ENCODE measurements around the gene ASF1B.
A peak's percentile ranks its signal among the peaks of the same experiment; 100 is the strongest.

Gene ASF1B

GRCh38 chr19:14127176-14127575, 9.2 kb downstream of the ASF1B start:
- no peak for DNase-seq (ENCODE audit: low read depth, low spot score)
- Histone ChIP-seq H3K36me3 (ENCODE audit: insufficient read depth, insufficient read length, low read length) (peaks cover 53% of the 10 kb centered on the region), H3K4me3 (ENCODE audit: insufficient read length, low read depth) (no peak overlapping the region), H3K27me3 (ENCODE audit: insufficient read depth, insufficient read length) (no peaks in the 10 kb centered on the region), H3K9ac (ENCODE audit: insufficient read length, low read depth) (no peak overlapping the region), H3K9me3 (ENCODE audit: insufficient read depth, low read length) (no peaks in the 10 kb centered on the region), H3K4me1 (ENCODE audit: insufficient read depth, insufficient read length) (no peaks in the 10 kb centered on the region)
- TF ChIP-seq SUZ12 (IDR thresholded peaks at IDR 0.05; ENCODE audit: extremely low read depth, insufficient read depth, insufficient read length): no peak
- TF ChIP-seq YY1 (IDR thresholded peaks at IDR 0.05; ENCODE audit: insufficient read depth, insufficient read length): no peak
- TF ChIP-seq ZNF274 (IDR thresholded peaks at IDR 0.05; ENCODE audit: low read depth, low read length): no peak

DNA sequence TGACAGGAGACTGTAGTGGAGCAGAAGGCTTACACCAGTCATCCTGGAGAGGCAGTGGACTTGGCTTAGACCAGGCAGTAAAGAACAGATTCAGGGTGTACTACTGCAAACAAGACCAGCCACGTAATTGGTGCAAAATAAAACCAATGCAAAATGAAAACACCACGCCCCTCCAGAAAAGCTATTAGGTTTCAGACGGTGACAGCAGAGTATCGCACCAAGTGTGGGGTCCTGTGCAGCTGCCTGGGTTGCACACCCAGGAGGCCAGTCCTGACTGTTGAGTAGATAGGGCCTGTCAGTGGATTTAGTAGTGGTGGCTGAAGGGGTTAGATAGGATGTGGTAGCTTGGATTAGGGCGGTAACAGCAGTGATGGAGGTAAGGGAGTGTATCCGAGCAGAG, 13.5 kb downstream of the ASF1B start:
- H3K9ac ChIP-seq (ENCODE audit: insufficient read length, low read depth): no peak overlapping the region
- no peak overlapping the region for H3K4me3 ChIP-seq (ENCODE audit: insufficient read length, low read depth)
- TF ChIP-seq ZNF274 (IDR thresholded peaks at IDR 0.05; ENCODE audit: low read depth, low read length) (no peak), SUZ12 (IDR thresholded peaks at IDR 0.05; ENCODE audit: extremely low read depth, insufficient read depth, insufficient read length) (no peak), YY1 (IDR thresholded peaks at IDR 0.05; ENCODE audit: insufficient read depth, insufficient read length) (no peak)
- peaks cover 55% of the 10 kb centered on the region for H3K36me3 ChIP-seq (ENCODE audit: insufficient read depth, insufficient read length, low read length)
- H3K27me3 ChIP-seq (ENCODE audit: insufficient read depth, insufficient read length): no peaks in the 10 kb centered on the region
- H3K4me1 ChIP-seq (ENCODE audit: insufficient read depth, insufficient read length): no peaks in the 10 kb centered on the region
- H3K9me3 ChIP-seq (ENCODE audit: insufficient read depth, low read length): no peaks in the 10 kb centered on the region
- no peak for DNase-seq (ENCODE audit: low read depth, low spot score)

GRCh38 chr19:14120497-14120780, 15.9 kb downstream of the ASF1B start:
- DNase-seq (ENCODE audit: low read depth, low spot score): no peak
- TF ChIP-seq SUZ12 (IDR thresholded peaks at IDR 0.05; ENCODE audit: extremely low read depth, insufficient read depth, insufficient read length) (no peak), ZNF274 (IDR thresholded peaks at IDR 0.05; ENCODE audit: low read depth, low read length) (no peak), YY1 (IDR thresholded peaks at IDR 0.05; ENCODE audit: insufficient read depth, insufficient read length) (no peak)
- peaks cover 5% of the 10 kb centered on the region for H3K4me1 ChIP-seq (ENCODE audit: insufficient read depth, insufficient read length)
- no peak overlapping the region for H3K4me3 ChIP-seq (ENCODE audit: insufficient read length, low read depth)
- H3K9ac ChIP-seq (ENCODE audit: insufficient read length, low read depth): no peak overlapping the region
- peaks cover 44% of the 10 kb centered on the region for H3K36me3 ChIP-seq (ENCODE audit: insufficient read depth, insufficient read length, low read length)
- H3K9me3 ChIP-seq (ENCODE audit: insufficient read depth, low read length): no peaks in the 10 kb centered on the region
- no peaks in the 10 kb centered on the region for H3K27me3 ChIP-seq (ENCODE audit: insufficient read depth, insufficient read length)

- peaks cover 39% of the 10 kb centered on the region for H3K36me3 ChIP-seq (ENCODE audit: insufficient read depth, insufficient read length, low read length)
- no peak for DNase-seq (ENCODE audit: low read depth, low spot score)
Observed at GRCh38 chr19:14119644-14120496, 16.5 kb downstream of the ASF1B start.

GRCh38 chr19:14119146-14119545, 17.2 kb downstream of the ASF1B start:
- Histone ChIP-seq H3K27me3 (ENCODE audit: insufficient read depth, insufficient read length) (no peaks in the 10 kb centered on the region), H3K36me3 (ENCODE audit: insufficient read depth, insufficient read length, low read length) (peaks cover 32% of the 10 kb centered on the region), H3K9ac (ENCODE audit: insufficient read length, low read depth) (peak overlapping the region; percentile 89), H3K4me1 (ENCODE audit: insufficient read depth, insufficient read length) (peaks cover 5% of the 10 kb centered on the region), H3K4me3 (ENCODE audit: insufficient read length, low read depth) (no peak overlapping the region), H3K9me3 (ENCODE audit: insufficient read depth, low read length) (no peaks in the 10 kb centered on the region)
- no peak for DNase-seq (ENCODE audit: low read depth, low spot score)
- no peak for TF ChIP-seq SUZ12 (IDR thresholded peaks at IDR 0.05; ENCODE audit: extremely low read depth, insufficient read depth, insufficient read length)
- TF ChIP-seq ZNF274 (IDR thresholded peaks at IDR 0.05; ENCODE audit: low read depth, low read length): no peak
- no peak for TF ChIP-seq YY1 (IDR thresholded peaks at IDR 0.05; ENCODE audit: insufficient read depth, insufficient read length)

More at GRCh38 chr19:14119644-14120496, 16.5 kb downstream of the ASF1B start:
- Histone ChIP-seq H3K4me3 (ENCODE audit: insufficient read length, low read depth) (no peak overlapping the region), H3K9ac (ENCODE audit: insufficient read length, low read depth) (no peak overlapping the region), H3K9me3 (ENCODE audit: insufficient read depth, low read length) (no peaks in the 10 kb centered on the region), H3K27me3 (ENCODE audit: insufficient read depth, insufficient read length) (no peaks in the 10 kb centered on the region), H3K4me1 (ENCODE audit: insufficient read depth, insufficient read length) (peaks cover 5% of the 10 kb centered on the region)
- TF ChIP-seq SUZ12 (IDR thresholded peaks at IDR 0.05; ENCODE audit: extremely low read depth, insufficient read depth, insufficient read length) (no peak), YY1 (IDR thresholded peaks at IDR 0.05; ENCODE audit: insufficient read depth, insufficient read length) (no peak), ZNF274 (IDR thresholded peaks at IDR 0.05; ENCODE audit: low read depth, low read length) (no peak)

GRCh38 chr19:14118165-14119051, 18.0 kb downstream of the ASF1B start:
- Histone ChIP-seq H3K27me3 (ENCODE audit: insufficient read depth, insufficient read length) (no peaks in the 10 kb centered on the region), H3K4me1 (ENCODE audit: insufficient read depth, insufficient read length) (peaks cover 8% of the 10 kb centered on the region), H3K9me3 (ENCODE audit: insufficient read depth, low read length) (no peaks in the 10 kb centered on the region), H3K9ac (ENCODE audit: insufficient read length, low read depth) (peak overlapping the region; percentile 89), H3K36me3 (ENCODE audit: insufficient read depth, insufficient read length, low read length) (peaks cover 28% of the 10 kb centered on the region), H3K4me3 (ENCODE audit: insufficient read length, low read depth) (peak overlapping the region; percentile 36)
- no peak for TF ChIP-seq SUZ12 (IDR thresholded peaks at IDR 0.05; ENCODE audit: extremely low read depth, insufficient read depth, insufficient read length)
- TF ChIP-seq YY1 (IDR thresholded peaks at IDR 0.05; ENCODE audit: insufficient read depth, insufficient read length): no peak
- TF ChIP-seq ZNF274 (IDR thresholded peaks at IDR 0.05; ENCODE audit: low read depth, low read length): no peak
- DNase-seq (ENCODE audit: low read depth, low spot score): no peak

- Histone ChIP-seq H3K4me3 (ENCODE audit: insufficient read length, low read depth) (peak within 1 kb of the TSS; percentile 72), H3K36me3 (ENCODE audit: insufficient read depth, insufficient read length, low read length) (peaks cover 24% of the 10 kb centered on the region), H3K9ac (ENCODE audit: insufficient read length, low read depth) (peak within 1 kb of the TSS; percentile 89), H3K27me3 (ENCODE audit: insufficient read depth, insufficient read length) (no peaks in the 10 kb centered on the region), H3K4me1 (ENCODE audit: insufficient read depth, insufficient read length) (peaks cover 15% of the 10 kb centered on the region), H3K9me3 (ENCODE audit: insufficient read depth, low read length) (no peaks in the 10 kb centered on the region)
- TF ChIP-seq SUZ12 (IDR thresholded peaks at IDR 0.05; ENCODE audit: extremely low read depth, insufficient read depth, insufficient read length): no peak
- no peak for TF ChIP-seq YY1 (IDR thresholded peaks at IDR 0.05; ENCODE audit: insufficient read depth, insufficient read length)
- TF ChIP-seq ZNF274 (IDR thresholded peaks at IDR 0.05; ENCODE audit: low read depth, low read length): no peak
- peak; percentile 99 for DNase-seq (ENCODE audit: low read depth, low spot score)
Observed at GRCh38 chr19:14117668-14118164, 18.7 kb downstream of the ASF1B start, which contains the start of gene PRKACA. PRKACA (minus strand) TSS chr19:14117762; CDS start chr19:14117547, 215 bp downstream.

Measured in NT2/D1 (cell line).